ENCODE data around the gene STK33. TPM values are rescaled to one million over a fixed set of nuclear protein-coding genes. Genes with fewer than 3 reads are reported as not detected.

The STK33 gene
- total and polyA plus RNA-seq, 2 of the 13 experiments (the other 11 are each of a cell fraction or from before 2014, with no cell fraction given): 2.7 to 12.6 TPM

DNA sequence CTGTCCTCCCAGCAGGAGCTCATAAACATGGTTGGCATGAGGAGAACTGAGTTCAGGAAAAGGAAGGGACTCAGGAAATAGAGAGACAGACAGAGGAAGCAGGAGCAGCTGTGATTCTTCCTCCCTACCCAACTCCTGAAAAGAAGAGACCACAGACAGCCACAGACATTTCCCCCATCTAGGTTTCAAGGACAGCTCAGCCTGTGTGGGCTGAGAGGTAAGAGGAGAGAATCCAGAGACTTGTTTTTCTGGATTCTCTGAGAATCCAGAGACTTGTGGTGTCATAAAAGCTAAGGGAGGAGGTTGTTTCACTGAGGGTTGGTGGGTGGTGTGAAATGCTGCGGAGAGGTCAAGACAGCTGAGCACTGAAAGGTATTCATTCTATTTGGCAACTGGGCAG is 19.0 kb upstream of the STK33 start:
- ChIA-PET CTCF (ENCODE audit: low intra/inter-chr PET ratio, low total read pairs) (no interaction called here), POLR2A (no interaction called here)
- WGBS (ENCODE audit: low lambda C conversion rate): 100% methylated on average over 1 of the region's 1 CpG
- in situ Hi-C loops (cut with HindIII; ENCODE audit: extremely low pct_ligation_motif_present, low pct_unique_long_range_greater_than_20kb) (no loop called here), intact Hi-C loops (cut with micrococcal nuclease; ENCODE audit: unreplicated experiment) (no loop called here)
- peaks cover 1 to 18% of the 10 kb centered on the region in 2 experiments; a peak in 3 of 5 replicates for H3K36me3 ChIP-seq (replicated peaks in 1 of 2; ENCODE audit: control insufficient read depth in 1 of 2, insufficient read depth in 2 of 2, low read length in 2 of 2)
- DNase-seq (ENCODE audit: low spot score) (no peak), ATAC-seq (no peak), FAIRE-seq (no peak)
- TF ChIP-seq, protein P1, sequence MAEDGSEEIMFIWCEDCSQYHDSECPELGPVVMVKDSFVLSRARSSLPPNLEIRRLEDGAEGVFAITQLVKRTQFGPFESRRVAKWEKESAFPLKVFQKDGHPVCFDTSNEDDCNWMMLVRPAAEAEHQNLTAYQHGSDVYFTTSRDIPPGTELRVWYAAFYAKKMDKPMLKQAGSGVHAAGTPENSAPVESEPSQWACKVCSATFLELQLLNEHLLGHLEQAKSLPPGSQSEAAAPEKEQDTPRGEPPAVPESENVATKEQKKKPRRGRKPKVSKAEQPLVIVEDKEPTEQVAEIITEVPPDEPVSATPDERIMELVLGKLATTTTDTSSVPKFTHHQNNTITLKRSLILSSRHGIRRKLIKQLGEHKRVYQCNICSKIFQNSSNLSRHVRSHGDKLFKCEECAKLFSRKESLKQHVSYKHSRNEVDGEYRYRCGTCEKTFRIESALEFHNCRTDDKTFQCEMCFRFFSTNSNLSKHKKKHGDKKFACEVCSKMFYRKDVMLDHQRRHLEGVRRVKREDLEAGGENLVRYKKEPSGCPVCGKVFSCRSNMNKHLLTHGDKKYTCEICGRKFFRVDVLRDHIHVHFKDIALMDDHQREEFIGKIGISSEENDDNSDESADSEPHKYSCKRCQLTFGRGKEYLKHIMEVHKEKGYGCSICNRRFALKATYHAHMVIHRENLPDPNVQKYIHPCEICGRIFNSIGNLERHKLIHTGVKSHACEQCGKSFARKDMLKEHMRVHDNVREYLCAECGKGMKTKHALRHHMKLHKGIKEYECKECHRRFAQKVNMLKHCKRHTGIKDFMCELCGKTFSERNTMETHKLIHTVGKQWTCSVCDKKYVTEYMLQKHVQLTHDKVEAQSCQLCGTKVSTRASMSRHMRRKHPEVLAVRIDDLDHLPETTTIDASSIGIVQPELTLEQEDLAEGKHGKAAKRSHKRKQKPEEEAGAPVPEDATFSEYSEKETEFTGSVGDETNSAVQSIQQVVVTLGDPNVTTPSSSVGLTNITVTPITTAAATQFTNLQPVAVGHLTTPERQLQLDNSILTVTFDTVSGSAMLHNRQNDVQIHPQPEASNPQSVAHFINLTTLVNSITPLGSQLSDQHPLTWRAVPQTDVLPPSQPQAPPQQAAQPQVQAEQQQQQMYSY (CRISPR knock-in tag; IDR thresholded peaks at IDR 0.05): no peak
- no peak for TF ChIP-seq POLR2G (IDR thresholded peaks at IDR 0.05; ENCODE audit: low read depth, low read length)
- no peak for TF ChIP-seq TAF1 (CRISPR knock-in tag; IDR thresholded peaks at IDR 0.05)
- TF ChIP-seq SSRP1 (CRISPR knock-in tag; IDR thresholded peaks at IDR 0.05): no peak
- TF ChIP-seq ZBTB38 (CRISPR knock-in tag; IDR thresholded peaks at IDR 0.05): no peak
- TF ChIP-seq ERF (CRISPR knock-in tag; IDR thresholded peaks at IDR 0.05): no peak
- H3K4me1 ChIP-seq (ENCODE audit: insufficient read depth, low read length): no peaks in the 10 kb centered on the region
- BruUV-seq (replicated peaks): no TSS peak
- no peaks in the 10 kb centered on the region for H3K9me3 ChIP-seq (ENCODE audit: low read length)
- no peak overlapping the region for H3K4me3 ChIP-seq (replicated peaks in 1 of 3; ENCODE audit: insufficient read depth in 1 of 3, low read depth in 2 of 3, low read length in 3 of 3)
- no peaks in the 10 kb centered on the region for H3K79me2 ChIP-seq (ENCODE audit: insufficient read depth, low read length)
- no peak overlapping the region for H3K4me2 ChIP-seq (ENCODE audit: low read depth, low read length)
- no peaks in the 10 kb centered on the region for H3K27me3 ChIP-seq (ENCODE audit: control insufficient read depth in 1 of 2, insufficient read depth in 2 of 2, low read length in 2 of 2)
- no peak overlapping the region for H2AFZ ChIP-seq (ENCODE audit: low read length)
- no peaks in the 10 kb centered on the region for H4K20me1 ChIP-seq (ENCODE audit: insufficient read depth, low read length)
- no peak overlapping the region for H3K9ac ChIP-seq (ENCODE audit: insufficient read depth, low read depth, low read length)
- H3K27ac ChIP-seq (ENCODE audit: extremely low read length, insufficient read depth, low read length): no peak overlapping the region

DNA sequence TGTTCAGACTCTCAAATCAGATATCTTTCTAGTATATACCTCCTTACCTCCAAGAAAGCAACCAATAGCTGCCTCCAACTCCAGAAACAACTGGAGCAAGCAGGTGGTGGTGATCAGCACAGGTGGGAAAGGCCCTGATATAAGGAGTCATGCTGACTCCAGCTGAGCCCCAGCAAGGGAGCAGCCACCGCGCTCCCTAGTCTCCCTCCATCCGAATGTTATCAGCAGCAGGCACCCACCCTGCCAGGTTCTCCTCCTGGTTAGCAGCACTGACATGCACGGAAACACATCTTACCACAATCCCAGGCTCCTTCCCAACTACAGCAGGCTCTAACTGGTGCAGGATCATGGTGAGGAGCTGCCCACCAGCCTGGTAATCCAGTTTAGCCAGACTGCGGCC is 18.5 kb upstream of the STK33 start:
- ATAC-seq (no peak), DNase-seq (ENCODE audit: low spot score) (no peak), FAIRE-seq (no peak)
- H3K4me1 ChIP-seq (ENCODE audit: insufficient read depth, low read length): no peaks in the 10 kb centered on the region
- TF ChIP-seq ZNF7 (CRISPR knock-in tag; IDR thresholded peaks at IDR 0.05) (no peak), FOXK2 (IDR thresholded peaks at IDR 0.05) (no peak), MXI1 (IDR thresholded peaks at IDR 0.05; ENCODE audit: borderline replicate concordance, low read depth, low read length) (no peak), SIN3A (IDR thresholded peaks at IDR 0.05; ENCODE audit: borderline replicate concordance, low read depth, low read length) (no peak), DMAP1 (CRISPR knock-in tag; IDR thresholded peaks at IDR 0.05) (no peak), XBP1 (CRISPR knock-in tag; IDR thresholded peaks at IDR 0.05) (no peak)
- BruUV-seq (replicated peaks): no TSS peak
- H3K9me3 ChIP-seq (ENCODE audit: low read length): no peaks in the 10 kb centered on the region
- H2AFZ ChIP-seq (ENCODE audit: low read length): no peak overlapping the region
- H3K4me2 ChIP-seq (ENCODE audit: low read depth, low read length): no peak overlapping the region
- 88% methylated on average over 5 of the region's 5 CpGs for WGBS (ENCODE audit: low lambda C conversion rate)
- H3K36me3 ChIP-seq (replicated peaks in 1 of 2; ENCODE audit: control insufficient read depth in 1 of 2, insufficient read depth in 2 of 2, low read length in 2 of 2): peaks cover 1 to 13% of the 10 kb centered on the region in 2 experiments; a peak in 2 of 5 replicates
- H3K4me3 ChIP-seq (replicated peaks in 1 of 3; ENCODE audit: insufficient read depth in 1 of 3, low read depth in 2 of 3, low read length in 3 of 3): no peak overlapping the region
- H4K20me1 ChIP-seq (ENCODE audit: insufficient read depth, low read length): no peaks in the 10 kb centered on the region
- no peak overlapping the region for H3K27ac ChIP-seq (ENCODE audit: extremely low read length, insufficient read depth, low read length)
- ChIA-PET POLR2A (no interaction called here), CTCF (ENCODE audit: low intra/inter-chr PET ratio, low total read pairs) (no interaction called here)
- H3K79me2 ChIP-seq (ENCODE audit: insufficient read depth, low read length): no peaks in the 10 kb centered on the region
- in situ Hi-C loops (cut with HindIII; ENCODE audit: extremely low pct_ligation_motif_present, low pct_unique_long_range_greater_than_20kb) (no loop called here), intact Hi-C loops (cut with micrococcal nuclease; ENCODE audit: unreplicated experiment) (no loop called here)
- H3K9ac ChIP-seq (ENCODE audit: insufficient read depth, low read depth, low read length): no peak overlapping the region
- no peaks in the 10 kb centered on the region for H3K27me3 ChIP-seq (ENCODE audit: control insufficient read depth in 1 of 2, insufficient read depth in 2 of 2, low read length in 2 of 2)
